ENCODE measurements around the gene CRYAB.
A peak's percentile ranks its signal among the peaks of the same experiment; 100 is the strongest.
"Not testable (repeated sequence)": the region's sequence is repeated elsewhere in the genome, so short reads cannot be mapped to it uniquely, and the experiment has no call there.

CRYAB gene

GRCh38 chr11:111905411-111905810 is 6.2 kb downstream of the CRYAB start:
- DNase-seq = no peak

DNA sequence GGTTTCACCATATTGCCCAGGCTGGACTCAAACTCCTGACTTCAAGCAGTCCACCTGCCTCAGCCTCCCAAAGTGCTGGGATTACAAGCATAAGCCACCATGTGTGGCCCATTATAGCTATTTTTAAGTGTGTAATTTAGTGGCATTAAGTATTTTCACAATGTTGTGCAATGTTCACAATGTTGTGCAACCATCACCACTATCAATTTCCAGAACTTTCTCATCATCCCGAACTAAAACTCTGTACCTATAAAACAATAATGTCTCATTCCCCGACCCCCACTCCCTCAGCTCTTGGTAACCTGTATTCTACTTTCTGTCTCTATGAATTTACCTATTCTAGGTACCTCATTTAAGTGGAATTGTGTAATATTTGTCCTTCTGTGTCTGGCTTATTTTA is 24.7 kb downstream of the CRYAB start:
- no peak for DNase-seq

- DNase-seq = no peak
Measured at GRCh38 chr11:111886032-111886431, 25.5 kb downstream of the CRYAB start.

- DNase-seq = not testable (repeated sequence)
Measured at GRCh38 chr11:111885053-111885452, 26.5 kb downstream of the CRYAB start.

DNA sequence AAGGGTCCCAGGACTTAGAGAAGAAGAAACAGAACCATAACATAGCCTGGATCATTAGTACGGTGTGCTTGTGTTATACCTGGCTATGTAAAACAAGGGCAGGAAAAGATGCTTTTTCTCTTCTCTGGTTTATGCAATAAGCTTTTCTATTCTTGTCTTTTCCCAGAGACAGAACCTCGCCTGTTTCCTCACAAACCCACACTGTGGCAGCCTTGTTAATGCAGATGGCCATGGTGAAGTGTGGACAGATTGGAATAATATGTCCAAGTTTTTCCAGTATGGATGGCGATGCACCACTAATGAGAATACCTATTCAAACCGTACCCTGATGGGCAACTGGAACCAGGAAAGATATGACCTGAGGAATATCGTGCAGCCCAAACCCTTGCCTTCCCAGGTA is 29.4 kb downstream of the CRYAB start:
- no peak for DNase-seq

GRCh38 chr11:111879637-111879960 is 32.0 kb downstream of the CRYAB start:
- DNase-seq = no peak

DNA sequence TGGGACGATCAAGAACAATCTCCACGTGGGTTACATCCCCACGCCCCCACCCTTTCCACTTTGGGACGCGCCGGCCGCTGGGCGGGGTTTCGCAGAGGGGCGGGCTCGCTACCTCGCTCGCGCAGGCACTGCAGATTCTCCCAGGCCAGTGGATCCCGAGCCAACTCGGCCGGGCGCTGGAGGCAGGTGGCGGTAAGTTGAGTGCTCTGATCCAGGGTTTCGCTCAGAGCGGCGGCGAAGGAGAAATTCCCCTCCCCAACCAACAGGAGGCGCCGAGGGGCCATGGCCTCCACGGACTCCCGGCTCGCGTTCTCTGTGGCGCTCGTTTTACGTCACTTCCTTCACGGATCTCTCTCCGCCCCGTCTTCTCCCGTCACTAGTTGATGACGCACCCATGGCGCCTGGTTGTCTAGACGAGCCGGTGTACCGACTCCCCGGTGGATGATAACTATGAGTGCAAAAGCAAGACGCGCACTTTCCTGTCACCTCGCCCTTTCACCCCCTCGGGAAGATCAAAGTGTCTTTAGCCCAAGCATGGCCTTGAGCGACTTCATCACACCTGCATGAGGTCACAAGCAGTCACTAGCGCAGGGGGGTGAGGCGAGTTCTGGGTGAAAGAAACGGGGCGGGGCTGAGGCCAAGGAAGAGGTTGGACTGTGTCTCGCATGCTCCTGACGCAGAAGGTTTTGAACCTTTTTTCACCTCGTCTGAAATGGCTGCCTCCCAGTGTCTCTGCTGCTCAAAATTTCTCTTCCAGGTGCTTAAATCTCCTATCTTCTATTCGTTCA is 32.5 kb downstream of the CRYAB start, which contains the start of the genes CFAP68 and FDXACB1:
Gene CFAP68, plus strand, starts transcription at position 693 of the 788 bp plus-strand sequence. Its CDS starts 20 bp downstream, at position 713.
Gene FDXACB1, minus strand, starts transcription at position 317 of the 788 bp plus-strand sequence. Its CDS starts 33 bp downstream, at position 284.
- DNase-seq = peak; percentile 97

DNA sequence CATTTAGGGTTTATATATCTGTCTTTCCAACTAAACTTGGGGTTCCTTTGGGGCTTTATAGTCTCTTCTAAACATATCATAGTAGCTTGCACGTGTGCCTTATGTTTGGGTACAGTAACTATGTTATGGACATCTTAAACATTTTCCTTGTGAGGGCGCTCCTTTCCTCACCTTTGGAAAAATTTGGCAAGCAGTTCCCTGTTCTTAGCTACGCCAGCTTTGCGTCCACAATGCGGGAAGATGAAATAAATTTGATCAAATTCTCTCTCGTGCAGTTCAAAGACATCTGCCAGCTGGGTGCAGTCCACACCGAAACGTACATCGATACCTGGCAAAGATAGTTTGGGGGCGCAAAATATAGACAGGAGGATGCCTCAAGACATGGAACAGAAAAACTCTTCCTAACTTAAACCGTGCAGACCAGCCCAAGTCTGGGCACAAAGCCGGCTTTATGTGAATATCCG is 33.2 kb downstream of the CRYAB start:
- DNase-seq = no peak

GRCh38 chr11:111871693-111872161 is 39.8 kb downstream of the CRYAB start:
- no peak for DNase-seq

DNA sequence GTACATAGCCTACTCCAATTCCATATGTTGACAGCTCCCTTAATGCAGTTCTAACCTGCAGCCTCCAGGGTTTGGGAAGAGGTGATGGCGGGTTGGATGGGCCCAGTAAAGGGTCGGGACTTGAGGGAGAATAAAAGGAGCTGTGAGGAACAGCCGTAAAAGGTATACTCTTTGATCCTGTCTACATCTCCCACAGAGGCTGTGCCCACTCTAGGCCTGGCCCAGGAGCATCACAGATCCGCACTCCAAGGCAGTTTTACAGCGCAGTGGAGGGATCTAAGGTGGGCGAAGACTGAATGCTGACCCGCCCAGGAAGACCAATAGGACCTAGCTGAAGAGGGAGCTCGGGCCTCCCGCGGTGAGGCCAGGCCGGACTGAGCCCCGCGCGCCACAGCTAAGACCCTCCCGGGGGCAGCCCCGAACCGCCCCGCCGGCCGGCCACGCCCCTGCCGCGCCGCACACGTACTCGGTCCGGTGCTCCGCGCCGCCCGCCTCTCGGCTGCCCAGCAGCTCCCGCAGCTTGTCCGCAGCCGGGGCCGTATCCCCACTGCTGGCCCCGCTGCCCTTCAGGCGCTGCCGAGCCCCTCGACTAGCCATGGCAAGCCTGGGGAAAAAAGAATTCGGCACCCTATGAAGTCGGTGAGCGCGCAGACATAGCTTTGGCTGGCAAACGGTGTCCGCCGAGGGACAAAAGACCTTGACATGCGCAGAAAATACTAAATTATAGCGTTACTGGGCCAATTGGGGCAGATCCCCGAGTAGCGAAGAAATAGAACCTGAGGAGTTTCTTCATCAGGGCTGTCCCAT is 40.5 kb downstream of the CRYAB start, which contains the start of gene ALG9:
Gene ALG9, minus strand, starts transcription at position 696 of the 807 bp plus-strand sequence. Its CDS starts 99 bp downstream, at position 597.
- peak; percentile 87 for DNase-seq

- no peak for DNase-seq
Measured at GRCh38 chr11:111870522-111870885, 41.1 kb downstream of the CRYAB start.

GRCh38 chr11:111870113-111870512 is 41.5 kb downstream of the CRYAB start:
- DNase-seq = no peak

DNA sequence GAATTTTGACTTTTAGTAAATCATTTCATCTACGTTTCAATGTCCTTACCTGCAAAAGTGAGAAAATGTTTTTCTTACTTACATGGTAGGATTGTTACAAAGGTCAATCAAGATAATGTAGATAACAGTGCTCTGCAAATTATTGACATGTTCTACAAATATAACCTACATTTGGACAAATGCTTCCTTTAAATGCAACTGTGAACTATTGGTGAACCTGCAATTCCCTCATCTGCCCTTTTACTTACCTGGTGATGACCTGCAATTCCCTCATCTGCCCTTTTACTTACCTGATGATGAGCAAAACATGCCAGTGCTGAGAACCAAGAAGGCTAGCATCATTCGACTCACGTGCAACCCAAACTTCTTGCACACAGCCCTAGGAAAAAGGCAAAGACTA is 51.3 kb downstream of the CRYAB start:
- DNase-seq = no peak
